Loucy (cell line): ENCODE results near the gene CUBN.

Source experiments
- CTCF ChIP-seq: fragments of 200-600 bp; sonication (generic); conservative IDR thresholded peaks from 2 replicates; pipeline ENCODE4 v1.5.1; 2014; ENCODE audit warnings: mild to moderate bottlenecking, antibody characterized with exemption, low read length
- EZH2phosphoT487 ChIP-seq: fragments of 200-600 bp; IDR thresholded peaks from 2 replicates; pipeline ENCODE4 v1.6.1; 2018; ENCODE audit warnings: antibody characterized with exemption, mild to moderate bottlenecking, moderate library complexity, borderline replicate concordance

- no peak for TF ChIP-seq CTCF
- no peak for TF ChIP-seq EZH2phosphoT487
These were observed 91.0 kb downstream of the CUBN start for GRCh38 chr10:17038627-17039026.
